Mesothelial cell of epicardium (in vitro differentiated cells): ENCODE data around the gene CCDC89. TPM values are rescaled to one million over a fixed set of nuclear protein-coding genes. Genes with fewer than 3 reads are reported as not detected.
A peak's percentile ranks its signal among the peaks of the same experiment; 100 is the strongest.

Source experiments
- DNase-seq, 2 experiments: peaks; one replicate each; pipeline ENCODE4 v3.0.0; 2021; ENCODE audit warnings: low spot score in 2 of 2; ENCODE audit not compliant: unreplicated experiment in 2 of 2
- H3K27ac Mint-ChIP-seq: 2 replicates; pipeline ENCODE4 v1.8.0; 2021; ENCODE audit warnings: mixed read lengths
- H3K27me3 Mint-ChIP-seq: 2 replicates; pipeline ENCODE4 v1.8.0; 2021; ENCODE audit warnings: low read depth, mixed read lengths
- H3K36me3 Mint-ChIP-seq: 2 replicates; pipeline ENCODE4 v1.8.0; 2021; ENCODE audit warnings: mixed read lengths
- H3K4me1 Mint-ChIP-seq: 2 replicates; pipeline ENCODE4 v1.8.0; 2021; ENCODE audit warnings: mixed read lengths
- H3K4me3 Mint-ChIP-seq: 2 replicates; pipeline ENCODE4 v1.8.0; 2021; ENCODE audit warnings: mild to moderate bottlenecking, moderate library complexity, mixed read lengths
- H3K9me3 Mint-ChIP-seq: 2 replicates; pipeline ENCODE4 v1.8.0; 2021; ENCODE audit warnings: mixed read lengths
- total RNA-seq: library from RNA; stranded (reverse); gene quantifications from 3 replicates; pipeline ENCODE4 v1.2.1, GENCODE V29; 2021
- TF ChIP-seq, protein P1 (sequence below): fragments of 200-600 bp; sonication (generic); IDR thresholded peaks from one replicate; pipeline ENCODE4 v1.5.0; 2021; ENCODE audit warnings: antibody characterized with exemption; ENCODE audit not compliant: unreplicated experiment

CCDC89 gene
- total RNA-seq, 1 donor from 2014 or later, result 1.3 TPM

DNA sequence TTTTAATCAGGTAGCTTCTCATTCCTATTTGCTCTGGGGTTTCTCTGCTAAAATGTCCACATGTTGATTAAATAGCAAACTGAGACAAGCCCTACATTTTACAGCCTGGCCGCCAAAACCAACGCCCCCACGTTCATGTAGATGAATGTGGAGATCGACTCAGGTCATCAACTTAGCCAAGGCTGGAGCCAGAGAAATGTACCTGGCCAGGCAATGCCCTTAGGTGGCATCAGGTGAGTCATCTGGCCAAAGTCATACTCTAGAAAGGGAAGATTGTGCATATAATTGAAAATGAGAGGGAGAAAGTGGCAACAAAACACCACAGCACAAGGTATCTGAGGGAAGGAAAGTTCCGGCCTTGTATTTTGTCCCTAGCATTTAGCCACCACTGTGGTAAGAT is 37.1 kb upstream of the CCDC89 start:
- no peak overlapping the region for H3K27ac Mint-ChIP-seq

DNA sequence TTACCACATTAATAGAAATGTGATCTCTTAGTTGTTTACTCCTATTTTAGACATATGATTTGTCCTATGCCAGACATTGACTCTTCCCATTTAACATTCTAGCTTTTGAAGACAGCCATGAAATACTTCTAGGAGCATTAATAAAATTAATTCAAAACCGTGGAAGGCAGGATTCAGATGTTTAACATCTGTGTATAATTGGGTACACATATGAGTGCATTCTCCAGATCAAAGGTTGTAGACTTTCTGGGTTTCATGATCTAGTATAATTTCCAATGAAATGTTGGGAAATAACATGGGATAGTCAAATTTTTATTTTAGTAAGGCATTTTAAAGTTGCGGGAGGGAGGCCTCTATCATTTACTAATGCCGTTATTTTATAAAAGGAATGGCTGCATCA is 35.2 kb upstream of the CCDC89 start:
- no peak for DNase-seq
- Mint-ChIP-seq H3K9me3 (peaks cover 8% of the 10 kb centered on the region), H3K4me3 (no peak overlapping the region), H3K36me3 (peaks cover 3% of the 10 kb centered on the region), H3K27me3 (no peaks in the 10 kb centered on the region), H3K27ac (no peak overlapping the region), H3K4me1 (peaks cover 14% of the 10 kb centered on the region)
- TF ChIP-seq, protein P1, sequence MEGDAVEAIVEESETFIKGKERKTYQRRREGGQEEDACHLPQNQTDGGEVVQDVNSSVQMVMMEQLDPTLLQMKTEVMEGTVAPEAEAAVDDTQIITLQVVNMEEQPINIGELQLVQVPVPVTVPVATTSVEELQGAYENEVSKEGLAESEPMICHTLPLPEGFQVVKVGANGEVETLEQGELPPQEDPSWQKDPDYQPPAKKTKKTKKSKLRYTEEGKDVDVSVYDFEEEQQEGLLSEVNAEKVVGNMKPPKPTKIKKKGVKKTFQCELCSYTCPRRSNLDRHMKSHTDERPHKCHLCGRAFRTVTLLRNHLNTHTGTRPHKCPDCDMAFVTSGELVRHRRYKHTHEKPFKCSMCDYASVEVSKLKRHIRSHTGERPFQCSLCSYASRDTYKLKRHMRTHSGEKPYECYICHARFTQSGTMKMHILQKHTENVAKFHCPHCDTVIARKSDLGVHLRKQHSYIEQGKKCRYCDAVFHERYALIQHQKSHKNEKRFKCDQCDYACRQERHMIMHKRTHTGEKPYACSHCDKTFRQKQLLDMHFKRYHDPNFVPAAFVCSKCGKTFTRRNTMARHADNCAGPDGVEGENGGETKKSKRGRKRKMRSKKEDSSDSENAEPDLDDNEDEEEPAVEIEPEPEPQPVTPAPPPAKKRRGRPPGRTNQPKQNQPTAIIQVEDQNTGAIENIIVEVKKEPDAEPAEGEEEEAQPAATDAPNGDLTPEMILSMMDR, result no peak

More for the DNA sequence above, 37.1 kb upstream of the CCDC89 start:
- H3K9me3 Mint-ChIP-seq, result peaks cover 13% of the 10 kb centered on the region
- DNase-seq, result no peak
- peaks cover 3% of the 10 kb centered on the region for H3K36me3 Mint-ChIP-seq
- H3K4me1 Mint-ChIP-seq, result peaks cover 13% of the 10 kb centered on the region
- H3K27me3 Mint-ChIP-seq, result no peaks in the 10 kb centered on the region
- TF ChIP-seq, protein P1, result no peak
- H3K4me3 Mint-ChIP-seq, result no peak overlapping the region

DNA sequence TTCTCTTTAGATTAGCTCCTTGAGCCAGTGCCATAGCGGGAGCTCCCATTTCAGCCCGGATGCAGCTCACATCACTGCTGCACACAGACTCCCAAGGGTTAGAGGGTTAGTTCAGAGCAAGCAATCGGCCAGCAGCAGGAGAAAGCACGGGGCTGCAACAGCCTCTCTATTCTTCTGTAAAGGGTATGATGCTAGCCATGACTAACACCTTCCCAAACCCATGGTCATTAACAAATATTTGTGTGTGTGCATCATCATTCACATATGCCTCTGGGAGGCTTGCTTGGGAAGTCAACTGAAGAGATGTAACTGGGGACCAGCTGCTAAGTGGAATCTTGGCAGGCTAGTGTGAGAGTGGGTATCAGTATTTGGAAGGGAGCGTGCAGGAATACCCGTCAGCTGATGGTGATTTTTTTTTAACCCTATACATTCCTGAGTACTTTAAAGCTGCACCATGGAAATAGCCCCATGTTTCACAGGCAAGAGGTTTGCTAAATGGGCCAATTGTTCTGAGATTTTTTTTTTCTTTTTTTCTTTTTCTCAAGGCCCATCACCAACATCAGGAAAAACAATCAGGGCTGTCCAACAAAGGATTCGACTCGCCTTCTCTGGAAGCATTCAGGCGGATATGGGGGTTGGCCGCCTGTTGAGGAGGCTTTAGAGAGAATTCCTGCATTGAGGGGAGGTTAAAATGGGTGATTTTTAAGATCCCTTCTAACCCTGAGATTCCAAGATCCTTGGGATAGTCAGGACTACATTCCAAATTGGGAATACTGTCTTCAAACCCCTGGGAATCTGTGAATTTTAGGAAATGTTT is 33.2 kb upstream of the CCDC89 start:
- Mint-ChIP-seq H3K27ac (peak overlapping the region; percentile 40), H3K9me3 (no peaks in the 10 kb centered on the region), H3K36me3 (no peaks in the 10 kb centered on the region), H3K4me3 (peak overlapping the region; percentile 6), H3K27me3 (no peaks in the 10 kb centered on the region), H3K4me1 (peaks cover 14% of the 10 kb centered on the region)
- DNase-seq, result no peak
- TF ChIP-seq, protein P1, result no peak

DNA sequence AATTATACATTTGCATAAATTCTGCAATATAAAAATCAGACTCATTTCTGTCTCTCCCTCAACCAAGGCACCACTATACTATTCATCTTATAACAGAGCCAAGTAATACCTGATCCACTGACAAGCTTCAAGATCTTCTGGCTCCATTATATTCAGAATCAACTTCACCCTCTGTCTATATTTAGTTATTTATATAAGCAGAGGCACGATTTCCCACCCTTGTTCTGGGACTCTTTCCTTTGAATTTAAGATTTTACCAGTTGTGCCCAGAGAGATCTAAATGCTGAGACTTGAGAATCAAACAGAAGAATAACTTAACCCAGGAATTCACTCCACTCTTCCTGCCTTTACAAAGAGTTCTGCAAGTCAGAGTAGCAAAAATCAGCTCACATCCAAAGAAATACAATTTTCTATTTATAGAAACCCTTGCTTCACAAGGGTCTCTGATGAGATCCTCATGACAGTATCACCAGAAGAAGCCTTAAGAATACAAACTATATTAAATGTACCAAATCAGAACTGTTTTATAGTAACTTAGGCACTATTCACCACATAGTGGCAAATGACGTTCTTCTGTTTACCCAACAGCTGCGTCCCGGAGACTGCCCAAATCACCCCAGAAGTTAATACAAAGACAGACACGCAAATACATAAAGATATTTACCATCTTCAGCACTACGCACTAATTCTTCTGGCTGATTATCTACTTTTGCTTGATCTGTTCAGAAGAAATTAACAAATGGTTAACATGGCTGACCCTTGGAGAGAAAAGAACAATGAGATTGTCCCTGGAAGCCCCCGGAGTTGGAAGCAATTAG is 32.3 kb upstream of the CCDC89 start:
- peak overlapping the region; percentile 40 for H3K27ac Mint-ChIP-seq
- DNase-seq, result no peak
- peaks cover 14% of the 10 kb centered on the region for H3K4me1 Mint-ChIP-seq
- H3K36me3 Mint-ChIP-seq, result no peaks in the 10 kb centered on the region
- no peaks in the 10 kb centered on the region for H3K27me3 Mint-ChIP-seq
- TF ChIP-seq, protein P1, result no peak
- peak overlapping the region; percentile 6 for H3K4me3 Mint-ChIP-seq
- H3K9me3 Mint-ChIP-seq, result no peaks in the 10 kb centered on the region

DNA sequence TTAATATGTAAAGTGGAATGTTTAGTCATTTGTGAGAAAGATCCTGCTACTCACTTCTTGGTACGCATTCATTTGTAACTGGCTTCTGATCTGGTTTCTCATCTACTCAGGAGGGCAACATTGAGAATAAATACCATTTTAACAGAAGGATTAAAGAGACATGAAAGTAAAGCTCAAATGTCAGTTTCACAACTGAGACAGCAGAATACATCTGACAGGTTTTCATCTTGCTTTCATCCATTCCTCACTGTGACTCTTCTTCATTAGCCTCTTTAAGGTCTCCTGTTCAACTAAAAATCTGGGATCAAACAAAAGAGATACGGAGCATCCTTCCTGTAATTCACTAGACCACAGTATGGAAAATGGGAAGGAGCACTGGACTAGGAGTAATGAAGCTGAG is 31.4 kb upstream of the CCDC89 start:
- H3K4me3 Mint-ChIP-seq, result no peak overlapping the region
- H3K36me3 Mint-ChIP-seq, result no peaks in the 10 kb centered on the region
- H3K27ac Mint-ChIP-seq, result no peak overlapping the region
- H3K4me1 Mint-ChIP-seq, result peaks cover 14% of the 10 kb centered on the region
- TF ChIP-seq, protein P1, result no peak
- no peaks in the 10 kb centered on the region for H3K27me3 Mint-ChIP-seq
- H3K9me3 Mint-ChIP-seq, result no peaks in the 10 kb centered on the region
- no peak for DNase-seq
